Endothelial cell of umbilical vein (primary cell): ENCODE measurements around the gene BMP2K. TPM values are rescaled to one million over a fixed set of nuclear protein-coding genes. Genes with fewer than 3 reads are reported as not detected.

ENCODE experiments used
- BruUV-seq: library from RNA; stranded (reverse); fragments of 400-500 nt; replicated peaks from 2 replicates; lab custom pipeline; 2021; lab: Mats Ljungman, UMichigan
- CTCF ChIA-PET: fragments of 300-600, 350-600 bp; sonication (Branson Sonifier 250); formaldehyde crosslinking; loops from one replicate; lab custom pipeline; 2021; ENCODE audit warnings: antibody characterized with exemption, inconsistent platforms; lab: Charles Lee
- POLR2A ChIA-PET: fragments of 300-600, 350-600 bp; sonication (Branson Sonifier 250); formaldehyde crosslinking; loops from one replicate; lab custom pipeline; 2021; ENCODE audit warnings: antibody characterized with exemption, inconsistent platforms; lab: Charles Lee
- DNase-seq: peaks from one replicate; pipeline ENCODE4 v3.0.0-alpha.2; 2011; ENCODE audit warnings: low read depth, low spot score
- FAIRE-seq: peaks from 2 replicates; lab custom pipeline; 2011; peaks lifted over from hg19 to GRCh38; lab: Jason Lieb, UNC
- H2AFZ ChIP-seq: 2 replicates; pipeline ENCODE4 v1.6.0; 2012; ENCODE audit warnings: low read depth, low read length, control low read depth, inconsistent platforms
- H3K27ac ChIP-seq: 2 replicates; pipeline ENCODE4 v1.5.1; 2011; ENCODE audit warnings: low read depth, mild to moderate bottlenecking, control low read depth, low read length, moderate library complexity; ENCODE audit not compliant: insufficient read depth
- H3K27me3 ChIP-seq, 2 experiments: 2 replicates each; pipeline versions ENCODE4 v1.6.0 to v1.6.1; 2011; ENCODE audit warnings: low read length in 2 of 2, mixed read lengths in 1 of 2; ENCODE audit not compliant: control insufficient read depth in 2 of 2, insufficient read depth in 2 of 2
- H3K36me3 ChIP-seq, 2 experiments: 2 replicates in 1 of 2; 3 replicates in 1 of 2; pipeline ENCODE4 v1.5.1; 2011; ENCODE audit warnings: low read length in 2 of 2, mild to moderate bottlenecking in 1 of 2, moderate library complexity in 1 of 2; ENCODE audit not compliant: control insufficient read depth in 2 of 2, insufficient read depth in 2 of 2; ENCODE audit errors: extremely low read depth in 1 of 2
- H3K4me1 ChIP-seq: 3 replicates; pipeline ENCODE4 v1.5.1; 2011; ENCODE audit warnings: mild to moderate bottlenecking, low read length; ENCODE audit not compliant: control insufficient read depth, insufficient read depth; ENCODE audit errors: extremely low read depth
- H3K4me2 ChIP-seq: 2 replicates; pipeline ENCODE4 v1.6.1; 2011; ENCODE audit warnings: low read length, control low read depth, mixed read lengths; ENCODE audit not compliant: insufficient read depth
- H3K4me3 ChIP-seq, 3 experiments: fragments of 200-600 bp in 1 of 3; sonication (generic), shearing (Covaris generic) in 1 of 3; replicated peaks in 1 of 3; 2 replicates each; pipeline ENCODE4 v1.5.1; 2011 to 2016; ENCODE audit warnings: control low read depth in 3 of 3, low read length in 3 of 3, mild to moderate bottlenecking in 2 of 3, inconsistent platforms in 1 of 3, low read depth in 1 of 3, moderate library complexity in 1 of 3; ENCODE audit not compliant: insufficient read depth in 1 of 3
- H3K79me2 ChIP-seq: 2 replicates; pipeline ENCODE4 v1.6.0; 2012; ENCODE audit warnings: low read length, inconsistent platforms; ENCODE audit not compliant: control insufficient read depth, insufficient read depth
- H3K9ac ChIP-seq: replicated peaks from 2 replicates; pipeline ENCODE3; 2011; ENCODE audit warnings: low read length, control low read depth; ENCODE audit not compliant: insufficient read depth; ENCODE audit errors: extremely low read depth
- H3K9me1 ChIP-seq: replicated peaks from 3 replicates; pipeline ENCODE4 v1.6.0; 2011; ENCODE audit warnings: mild to moderate bottlenecking, low read length; ENCODE audit not compliant: control insufficient read depth, insufficient read depth; ENCODE audit errors: extremely low read depth
- H3K9me3 ChIP-seq: replicated peaks from 2 replicates; pipeline ENCODE4 v1.5.1; 2012; ENCODE audit warnings: low read length, inconsistent platforms; ENCODE audit not compliant: control insufficient read depth, insufficient read depth
- H4K20me1 ChIP-seq: replicated peaks from 2 replicates; pipeline ENCODE3; 2011; ENCODE audit warnings: mild to moderate bottlenecking, low read length; ENCODE audit not compliant: control insufficient read depth, insufficient read depth; ENCODE audit errors: extremely low read depth
- CTCF ChIP-seq, 2 donors: IDR thresholded peaks; 1 replicate in 1 of 2; 2 replicates in 1 of 2; pipeline ENCODE4 v1.5.1; 2011; ENCODE audit warnings: low read length in 2 of 2, mild to moderate bottlenecking in 2 of 2, moderate library complexity in 2 of 2, control low read depth in 1 of 2, inconsistent platforms in 1 of 2, low read depth in 1 of 2; ENCODE audit not compliant: insufficient read depth in 1 of 2; ENCODE audit errors: extremely low read depth in 1 of 2
- EZH2 ChIP-seq: IDR thresholded peaks from 2 replicates; pipeline ENCODE4 v1.6.1; 2012; ENCODE audit warnings: borderline replicate concordance, low read depth, mild to moderate bottlenecking, moderate library complexity, low read length, inconsistent platforms; ENCODE audit not compliant: severe bottlenecking
- FOS ChIP-seq: IDR thresholded peaks from 2 replicates; pipeline ENCODE4 v1.6.1; 2011; ENCODE audit warnings: mild to moderate bottlenecking, low read length, moderate library complexity, borderline replicate concordance; ENCODE audit not compliant: insufficient read depth
- GATA2 ChIP-seq: IDR thresholded peaks from 2 replicates; pipeline ENCODE4 v1.7.0; 2011; ENCODE audit warnings: low read depth, mild to moderate bottlenecking, moderate library complexity, mixed read lengths, low read length; ENCODE audit not compliant: insufficient read length, insufficient read depth
- JUN ChIP-seq: IDR thresholded peaks from 2 replicates; pipeline ENCODE4 v1.6.1; 2011; ENCODE audit warnings: borderline replicate concordance, low read depth; ENCODE audit not compliant: insufficient read length, insufficient read depth
- MAX ChIP-seq: IDR thresholded peaks from 2 replicates; pipeline ENCODE4 v1.6.1; 2011; ENCODE audit not compliant: insufficient read depth, insufficient read length
- MYC ChIP-seq: IDR thresholded peaks from one replicate; pipeline ENCODE4 v1.6.1; 2011; ENCODE audit warnings: mild to moderate bottlenecking, low read depth, low read length
- POLR2A ChIP-seq: IDR thresholded peaks from 2 replicates; pipeline ENCODE4 v1.6.1; 2012; ENCODE audit warnings: low read depth, mild to moderate bottlenecking, control low read depth, low read length
- POLR2AphosphoS5 ChIP-seq: IDR thresholded peaks from 2 replicates; pipeline ENCODE4 v1.6.1; 2012; ENCODE audit warnings: low read depth, mild to moderate bottlenecking, control low read depth, low read length, moderate library complexity; ENCODE audit not compliant: insufficient read depth
- dilution Hi-C: fragments of 300-500 bp; cut with MboI; formaldehyde crosslinking; loops from one replicate; pipeline ENCODE4 v1.15.0; 2019; ENCODE audit warnings: low sequenced_read_pairs; ENCODE audit not compliant: extremely low pct_ligation_motif_present
- intact Hi-C: fragments of 100-400 bp; cut with micrococcal nuclease; formaldehyde crosslinking; loops from one replicate; pipeline ENCODE4 v1.10.0; 2022
- polyA plus RNA-seq, 4 experiments: library from polyadenylated mRNA; depleted of rRNA in 3 of 4; stranded (reverse) in 3 of 4; unstranded in 1 of 4; fragments of >200 nt; gene quantifications; 2 replicates each; pipeline versions ENCODE4 v1.2.1 to v1.2.3, GENCODE V29; 2011 to 2012; ENCODE audit warnings: missing spikeins in 1 of 4
- total RNA-seq: library from RNA; stranded (reverse); gene quantifications from 2 replicates; pipeline ENCODE4 v1.2.3, GENCODE V29; 2021

The BMP2K gene
- total and polyA plus RNA-seq, 2 donors (not counting 3 experiments of a cell fraction or from before 2014, with no cell fraction given) = 16.1 to 37.9 TPM

- Histone ChIP-seq H3K9me3 (no peaks in the 10 kb centered on the region), H3K9me1 (no peaks in the 10 kb centered on the region), H3K27me3 (no peaks in the 10 kb centered on the region), H3K4me1 (no peaks in the 10 kb centered on the region), H3K9ac (no peak overlapping the region), H4K20me1 (no peaks in the 10 kb centered on the region), H2AFZ (no peak overlapping the region), H3K4me3 (no peak overlapping the region), H3K27ac (no peak overlapping the region), H3K79me2 (no peaks in the 10 kb centered on the region), H3K4me2 (no peak overlapping the region), H3K36me3 (peaks cover 0 to 3% of the 10 kb centered on the region in 2 experiments)
- FAIRE-seq (no peak), DNase-seq (no peak)
- TF ChIP-seq GATA2 (no peak), POLR2A (no peak), POLR2AphosphoS5 (no peak), JUN (no peak), CTCF (IDR thresholded peaks at IDR 0.05; ENCODE audit: extremely low read depth in 1 of 2, insufficient read depth in 1 of 2, low read depth in 1 of 2, low read length in 2 of 2) (no peak), EZH2 (no peak), MAX (no peak), MYC (no peak), FOS (no peak)
- ChIA-PET CTCF (interaction anchor here (1.0 to 2.6 kb wide), 2 partner anchors 11 to 17 kb away, joined by 3 to 8 read pairs; no protein-coding TSS in a partner anchor), POLR2A (no interaction called here)
- no TSS peak for BruUV-seq
- dilution Hi-C loops = no loop called here
- intact Hi-C loops = no loop called here
These were observed 70.1 kb downstream of the BMP2K start for GRCh38 chr4:78846258-78846657.
